Measurements from ENCODE around the gene RRAGC.

RRAGC gene

GRCh38 chr1:38859561-38860453 is at the start of gene RRAGC:
TSS of gene RRAGC (minus strand) at chr1:38859772. CDS start at chr1:38859646, 126 bp downstream.
- no peak for FAIRE-seq

GRCh38 chr1:38908821-38909220 is 49.2 kb upstream of the RRAGC start:
- no peak for FAIRE-seq

- FAIRE-seq = no peak
Measured at GRCh38 chr1:38905985-38906384, 46.4 kb upstream of the RRAGC start.

- FAIRE-seq = no peak
Measured at GRCh38 chr1:38899560-38899959, 40.0 kb upstream of the RRAGC start.

- no peak for FAIRE-seq
Measured at GRCh38 chr1:38898653-38899230, 39.2 kb upstream of the RRAGC start.

- no peak for FAIRE-seq
Measured at GRCh38 chr1:38896169-38896568, 36.6 kb upstream of the RRAGC start.

- FAIRE-seq = no peak
Measured at GRCh38 chr1:38892976-38893375, 33.4 kb upstream of the RRAGC start.

- no peak for FAIRE-seq
Measured at GRCh38 chr1:38891753-38892152, 32.2 kb upstream of the RRAGC start.

GRCh38 chr1:38889589-38889988 is 30.0 kb upstream of the RRAGC start:
- no peak for FAIRE-seq

- FAIRE-seq = no peak
Measured at GRCh38 chr1:38888423-38889333, 29.1 kb upstream of the RRAGC start.

- no peak for FAIRE-seq
Measured at GRCh38 chr1:38885092-38885491, 25.5 kb upstream of the RRAGC start.

- FAIRE-seq = no peak
Measured at GRCh38 chr1:38881487-38881886, 21.9 kb upstream of the RRAGC start, which contains the start of gene GJA9. TSS of gene GJA9 (minus strand) at chr1:38881587. CDS start at chr1:38876098, 5,489 bp downstream.

GRCh38 chr1:38875811-38876210 is 16.2 kb upstream of the RRAGC start:
- FAIRE-seq = no peak

- FAIRE-seq = peak; percentile 91
Measured at GRCh38 chr1:38873027-38873969, 13.7 kb upstream of the RRAGC start, which contains the start of gene MYCBP. TSS of gene MYCBP (minus strand) at chr1:38873348. CDS start at chr1:38873305, 43 bp downstream.

GRCh38 chr1:38872401-38873026 is 12.9 kb upstream of the RRAGC start:
- FAIRE-seq = no peak

- no peak for FAIRE-seq
Measured at GRCh38 chr1:38870996-38871395, 11.4 kb upstream of the RRAGC start.

- no peak for FAIRE-seq
Measured at GRCh38 chr1:38867208-38867607, 7.6 kb upstream of the RRAGC start.

GRCh38 chr1:38865112-38865715 is 5.6 kb upstream of the RRAGC start:
- no peak for FAIRE-seq

- FAIRE-seq = no peak
Measured at GRCh38 chr1:38860454-38860795, 853 bp upstream of the RRAGC start.

- FAIRE-seq = no peak
Measured at GRCh38 chr1:38858833-38859560, 575 bp downstream of the RRAGC start.

Data from A204.1 (cell line).